Ishikawa (cell line): ENCODE data around the gene IL36G.

Experiments used
- CEBPB ChIP-seq: IDR thresholded peaks from 2 replicates; pipeline ENCODE4 v1.6.1; 2012
- CREB1 ChIP-seq: IDR thresholded peaks from 2 replicates; pipeline ENCODE4 v1.6.1; 2012; ENCODE audit warnings: low read depth
- EGR1 ChIP-seq: IDR thresholded peaks from 2 replicates; pipeline ENCODE4 v1.6.1; 2012
- EP300 ChIP-seq: IDR thresholded peaks from 2 replicates; pipeline ENCODE4 v1.6.1; 2012; ENCODE audit warnings: borderline replicate concordance
- FOXM1 ChIP-seq: IDR thresholded peaks from 2 replicates; pipeline ENCODE4 v1.6.1; 2012; ENCODE audit warnings: low read depth, borderline replicate concordance
- MAX ChIP-seq: IDR thresholded peaks from 2 replicates; pipeline ENCODE4 v1.6.1; 2012
- NFIC ChIP-seq: IDR thresholded peaks from 2 replicates; pipeline ENCODE4 v1.6.1; 2012
- RAD21 ChIP-seq: IDR thresholded peaks from 2 replicates; pipeline ENCODE4 v1.6.1; 2012; ENCODE audit warnings: low read depth
- REST ChIP-seq: IDR thresholded peaks from 2 replicates; pipeline ENCODE4 v1.6.1; 2012; ENCODE audit warnings: low read depth, mild to moderate bottlenecking
- TAF1 ChIP-seq: IDR thresholded peaks from 2 replicates; pipeline ENCODE4 v1.6.1; 2012; ENCODE audit warnings: low read depth, mild to moderate bottlenecking
- TCF12 ChIP-seq: IDR thresholded peaks from 2 replicates; pipeline ENCODE4 v1.6.1; 2012; ENCODE audit warnings: low read depth
- TEAD4 ChIP-seq: IDR thresholded peaks from 2 replicates; pipeline ENCODE4 v1.6.1; 2012
- USF1 ChIP-seq: IDR thresholded peaks from 2 replicates; pipeline ENCODE4 v1.6.1; 2012
- YY1 ChIP-seq: IDR thresholded peaks from 2 replicates; pipeline ENCODE4 v1.6.1; 2012; ENCODE audit warnings: low read depth
- ZBTB7A ChIP-seq: IDR thresholded peaks from 2 replicates; pipeline ENCODE4 v1.6.1; 2012; ENCODE audit warnings: low read depth

Gene IL36G

GRCh38 chr2:112940859-112941625, 36.8 kb upstream of the IL36G start:
- TF ChIP-seq FOXM1 (no peak), TEAD4 (no peak), REST (no peak), EGR1 (no peak), USF1 (no peak), CREB1 (no peak), CEBPB (no peak), TCF12 (no peak), YY1 (no peak), RAD21 (no peak), ZBTB7A (no peak), NFIC (no peak), TAF1 (no peak), MAX (no peak), EP300 (no peak)

- TF ChIP-seq REST, result no peak
- no peak for TF ChIP-seq ZBTB7A
- TF ChIP-seq EGR1, result no peak
- no peak for TF ChIP-seq TAF1
- TF ChIP-seq FOXM1, result no peak
- TF ChIP-seq EP300, result no peak
- TF ChIP-seq CREB1, result no peak
- TF ChIP-seq TEAD4, result no peak
- 0 out of 2 replicates have a peak, but pooled peaks have one; percentile 8 for TF ChIP-seq USF1
- TF ChIP-seq YY1, result no peak
- TF ChIP-seq RAD21, result peak; percentile 84
- no peak for TF ChIP-seq CEBPB
- no peak for TF ChIP-seq NFIC
- TF ChIP-seq TCF12, result no peak
- TF ChIP-seq MAX, result peak; percentile 43; the same call in 1 of the 2 replicates
Measured at GRCh38 chr2:112941753-112942653, 35.8 kb upstream of the IL36G start.

- no peak for TF ChIP-seq TCF12
- TF ChIP-seq RAD21, result no peak
- TF ChIP-seq CEBPB, result no peak
Measured at GRCh38 chr2:112942654-112943002, 35.2 kb upstream of the IL36G start.

- TF ChIP-seq EGR1 (no peak), REST (no peak), YY1 (no peak), FOXM1 (no peak), MAX (no peak), TCF12 (no peak), RAD21 (no peak), EP300 (no peak), CREB1 (no peak), CEBPB (no peak), ZBTB7A (no peak), NFIC (no peak), USF1 (no peak), TAF1 (no peak)
Measured at GRCh38 chr2:112944971-112945370, 32.8 kb upstream of the IL36G start.
